Measurements from ENCODE around the gene C4A.

GRCh38 chr6:31972709-31973350, 9.0 kb upstream of the C4A start:
- TF ChIP-seq CTCF (conservative IDR thresholded peaks at IDR 0.05; ENCODE audit: low read depth, low read length) (no peak), FOS (IDR thresholded peaks at IDR 0.05; ENCODE audit: low read depth, low read length) (no peak), SMC3 (IDR thresholded peaks at IDR 0.05; ENCODE audit: low read depth, low read length) (no peak), RAD21 (IDR thresholded peaks at IDR 0.05; ENCODE audit: low read length) (no peak), POLR2A (IDR thresholded peaks at IDR 0.05; ENCODE audit: low read depth, low read length) (no peak), CHD1 (IDR thresholded peaks at IDR 0.05; ENCODE audit: low read depth, low read length) (peak; percentile 47; the same call in 1 of the 2 replicates), BHLHE40 (IDR thresholded peaks at IDR 0.05; ENCODE audit: low read depth, low read length) (no peak)
